H1 (cell line): Measurements from ENCODE around the gene MRPS35. TPM values are rescaled to one million over a fixed set of nuclear protein-coding genes. Genes with fewer than 3 reads are reported as not detected.

Experiments used
- BCL11A ChIP-seq, 2 experiments: IDR thresholded peaks; one replicate each; pipeline ENCODE4 v1.6.1; 2011; ENCODE audit warnings: low read depth in 2 of 2, low read length in 2 of 2, mild to moderate bottlenecking in 2 of 2
- CEBPB ChIP-seq: IDR thresholded peaks from 2 replicates; pipeline ENCODE4 v1.6.1; 2012; ENCODE audit warnings: low read depth, low read length
- CREB1 ChIP-seq: IDR thresholded peaks from 2 replicates; pipeline ENCODE4 v1.6.1; 2012; ENCODE audit warnings: inconsistent platforms
- CTBP2 ChIP-seq: IDR thresholded peaks from 2 replicates; pipeline ENCODE4 v1.7.0; 2011; ENCODE audit warnings: borderline replicate concordance, mild to moderate bottlenecking, moderate library complexity, mixed read lengths, low read length; ENCODE audit not compliant: insufficient read depth, insufficient read length
- KDM1A ChIP-seq: fragments of 200-600, 300-600 bp; sonication (generic); IDR thresholded peaks from 2 replicates; pipeline ENCODE4 v1.7.1; 2016; ENCODE audit warnings: mild to moderate bottlenecking, low read length, borderline replicate concordance
- polyA plus RNA-seq, 7 experiments: library from polyadenylated mRNA; depleted of rRNA in 3 of 7; stranded (reverse) in 5 of 7; unstranded in 2 of 7; fragments of >200 nt in 5 of 7; fragments of 200-250 nt in 2 of 7; gene quantifications; 1 replicate in 5 of 7; 2 replicates in 1 of 7; 4 replicates in 1 of 7; pipeline versions ENCODE4 v1.2.1 to v1.2.3, GENCODE V29; 2011 to 2013; ENCODE audit warnings: missing spikeins in 2 of 7, mixed read lengths in 2 of 7
- total RNA-seq: library from RNA; stranded (reverse); fragmentation: NEBNext Ultra II Directional; extraction: Animal tissue kit (Norgen Biotek cat#: 25700); gene quantifications from 2 replicates; pipeline ENCODE4 v1.2.1, GENCODE V29; 2021
- TF ChIP-seq, protein P1 (sequence below): IDR thresholded peaks from 2 replicates; pipeline ENCODE4 v1.6.1; 2012; ENCODE audit warnings: inconsistent platforms

MRPS35 gene
- total and polyA plus RNA-seq, 2 of the 8 experiments (the other 6 are each of a cell fraction or from before 2014, with no cell fraction given) = 26.8 to 47.9 TPM

DNA sequence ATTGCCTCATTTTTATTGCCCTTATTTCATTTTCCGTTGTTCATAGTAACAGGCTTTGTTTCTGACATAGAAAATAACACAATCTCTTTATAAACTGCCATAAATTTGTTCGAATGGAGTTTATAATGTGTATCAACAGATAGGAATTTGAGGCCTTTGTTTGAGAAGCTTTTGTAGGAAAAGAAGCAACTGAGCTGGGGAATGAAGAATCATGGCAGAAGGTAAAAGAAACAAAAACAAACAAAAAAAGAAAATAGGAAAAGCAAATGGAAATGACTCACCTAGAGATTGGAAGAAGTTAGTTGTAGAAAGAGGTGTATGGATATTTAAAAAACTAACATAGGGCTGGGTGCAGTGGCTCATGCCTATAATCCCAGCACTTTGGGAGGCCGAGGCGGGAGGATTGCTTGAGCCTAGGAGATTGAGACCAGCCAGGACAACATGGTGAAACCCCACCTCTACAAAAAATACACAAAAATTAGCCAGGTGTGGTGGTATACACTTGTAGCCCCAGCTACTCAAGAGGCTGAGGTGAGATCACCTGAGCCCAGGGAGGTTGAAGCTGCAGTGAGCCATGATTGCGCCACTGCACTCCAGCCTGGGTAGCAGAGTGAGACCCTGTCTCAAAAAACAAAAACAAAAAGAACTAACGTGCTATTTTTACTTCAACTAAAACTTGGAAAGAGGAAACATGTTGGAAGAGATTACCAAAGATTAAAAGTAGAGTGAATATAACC is 14.9 kb upstream of the MRPS35 start (continued):
- TF ChIP-seq CTBP2 (no peak), BCL11A (IDR thresholded peaks at IDR 0.05; ENCODE audit: low read depth in 2 of 2, low read length in 2 of 2) (no peak), KDM1A (no peak), CREB1 (no peak), CEBPB (no peak)
- TF ChIP-seq, protein P1, sequence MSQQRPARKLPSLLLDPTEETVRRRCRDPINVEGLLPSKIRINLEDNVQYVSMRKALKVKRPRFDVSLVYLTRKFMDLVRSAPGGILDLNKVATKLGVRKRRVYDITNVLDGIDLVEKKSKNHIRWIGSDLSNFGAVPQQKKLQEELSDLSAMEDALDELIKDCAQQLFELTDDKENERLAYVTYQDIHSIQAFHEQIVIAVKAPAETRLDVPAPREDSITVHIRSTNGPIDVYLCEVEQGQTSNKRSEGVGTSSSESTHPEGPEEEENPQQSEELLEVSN = no peak
